Stimulated activated CD4-positive, alpha-beta T cell treated with anti-CD3 and anti-CD28 coated beads, Interleukin-12 subunit alpha, Interleukin-12 subunit beta, amount 100 ng/mL, for 24 hours (primary cell): Measurements from ENCODE around the gene SCMH1.
A peak's percentile ranks its signal among the peaks of the same experiment; 100 is the strongest.

ENCODE experiments used
- DNase-seq, 2 experiments: peaks; one replicate each; pipeline ENCODE4 v3.0.0-alpha.2; 2020; ENCODE audit warnings: low read depth in 2 of 2

SCMH1 gene

DNA sequence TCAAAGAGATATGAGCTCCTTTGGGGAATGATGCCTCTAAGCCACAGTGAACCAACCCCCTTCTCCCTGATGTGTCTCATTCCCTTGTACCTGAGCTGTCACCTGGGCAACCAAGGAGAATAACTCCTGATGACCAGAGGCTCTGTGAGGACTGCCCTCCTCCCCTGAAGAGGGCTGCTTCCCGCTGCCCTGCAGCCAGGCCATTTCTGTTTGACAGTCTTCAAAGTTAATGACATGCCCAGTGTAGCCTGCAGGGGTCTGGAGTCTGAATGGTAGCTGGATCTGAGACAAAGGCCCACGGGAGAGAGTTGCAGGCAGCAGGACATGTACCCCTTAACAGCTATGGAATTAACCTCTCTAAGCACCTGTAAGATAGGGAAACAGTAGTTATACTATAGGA is 217.2 kb downstream of the SCMH1 start:
- DNase-seq = no peak

DNA sequence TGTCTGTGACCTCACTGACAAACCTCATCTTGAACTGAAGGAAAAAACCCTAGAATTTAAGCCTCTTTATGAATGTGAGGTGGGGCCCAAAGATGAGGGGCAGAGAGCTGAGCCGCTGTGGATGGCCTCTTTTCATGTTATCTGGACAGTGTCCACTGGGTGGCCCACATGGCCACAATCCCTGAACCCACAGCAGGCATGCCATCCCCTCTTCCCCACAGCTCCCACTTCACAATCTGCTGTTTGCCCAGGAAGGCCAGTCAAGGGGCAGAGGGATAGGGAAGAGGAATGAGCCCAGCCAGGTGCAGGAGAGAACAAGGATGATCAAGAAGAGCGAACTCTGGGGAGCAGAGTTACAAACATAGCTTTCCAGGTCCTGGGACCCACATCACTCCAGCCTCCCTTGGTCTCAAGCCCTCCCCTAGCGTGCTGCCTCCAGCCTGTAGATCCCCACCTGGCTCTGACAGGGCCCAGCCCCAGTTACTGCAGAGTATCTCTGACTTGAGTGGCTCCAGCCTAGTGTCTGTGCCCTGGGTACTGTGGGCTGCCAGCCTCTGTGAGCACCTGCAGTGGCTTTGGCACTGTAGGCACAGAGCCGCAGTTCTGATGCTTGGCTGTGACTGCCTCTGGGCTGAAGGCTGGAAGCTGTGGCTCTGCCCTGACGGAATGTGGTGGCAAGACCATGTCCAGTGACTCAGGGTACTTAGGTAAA is 218.7 kb downstream of the SCMH1 start:
- DNase-seq = no peak

DNA sequence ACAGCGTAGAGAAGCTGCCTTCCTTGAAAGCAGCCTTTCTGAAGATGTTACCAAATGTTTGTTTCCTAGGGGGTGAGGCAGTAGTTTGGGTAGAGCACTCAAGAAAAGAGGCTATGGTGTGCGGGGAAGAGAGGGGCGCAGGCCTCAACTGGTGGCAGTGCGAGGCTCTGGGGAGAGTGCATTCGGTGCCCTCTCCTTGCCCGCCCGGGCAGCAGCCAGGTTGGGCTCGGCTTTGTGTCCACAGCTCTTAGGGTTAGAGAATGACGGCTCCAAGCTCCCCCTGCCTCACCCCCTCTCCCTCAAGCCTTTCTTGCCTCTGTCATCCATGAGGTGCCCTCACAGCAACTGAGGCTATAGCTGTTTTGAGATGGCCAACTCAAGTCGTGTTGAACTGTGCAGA is 219.7 kb downstream of the SCMH1 start:
- no peak for DNase-seq

DNA sequence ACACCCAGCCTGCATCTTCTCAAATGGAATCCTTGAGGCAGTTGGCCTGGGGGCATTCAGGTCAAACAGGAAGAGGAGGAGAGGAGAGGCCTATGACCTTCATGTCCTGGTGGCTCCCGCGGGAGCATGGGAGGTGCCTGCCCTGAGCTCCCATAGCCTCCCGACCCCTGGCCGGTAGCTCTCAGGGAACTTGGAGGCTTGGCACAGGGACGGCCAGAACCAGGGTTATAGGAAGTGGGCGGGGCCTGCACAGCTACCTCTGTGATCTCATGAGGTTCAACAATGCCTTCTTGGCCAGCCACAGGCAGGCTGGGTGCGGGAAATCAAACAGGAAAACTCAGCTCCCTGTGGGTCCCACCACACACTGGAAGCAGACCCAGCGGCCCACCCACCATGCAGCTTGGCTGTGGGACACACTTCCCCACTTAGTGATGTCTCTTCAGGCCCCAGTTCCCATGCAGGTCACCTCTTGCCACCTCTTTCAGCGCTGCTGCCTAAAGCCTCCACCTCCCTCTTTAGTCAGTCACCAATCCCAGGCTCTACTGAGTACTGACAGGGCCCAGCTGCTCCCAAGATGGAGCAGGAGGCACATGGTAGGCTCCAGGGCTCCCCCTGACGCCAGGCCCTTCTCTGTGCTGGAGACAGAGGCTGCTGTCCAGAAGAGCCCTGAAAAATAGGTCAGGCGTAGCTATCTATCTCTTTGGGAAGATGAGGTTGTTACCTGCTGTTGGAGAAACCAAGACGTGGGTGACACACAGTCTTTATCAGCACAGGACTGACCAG is 220.4 kb downstream of the SCMH1 start, which contains the start of gene SLFNL1:
SLFNL1 (minus strand) TSS at position 200 of the 783 bp plus-strand sequence. CDS start 1,065 bp downstream, outside the sequence.
- DNase-seq = no peak

DNA sequence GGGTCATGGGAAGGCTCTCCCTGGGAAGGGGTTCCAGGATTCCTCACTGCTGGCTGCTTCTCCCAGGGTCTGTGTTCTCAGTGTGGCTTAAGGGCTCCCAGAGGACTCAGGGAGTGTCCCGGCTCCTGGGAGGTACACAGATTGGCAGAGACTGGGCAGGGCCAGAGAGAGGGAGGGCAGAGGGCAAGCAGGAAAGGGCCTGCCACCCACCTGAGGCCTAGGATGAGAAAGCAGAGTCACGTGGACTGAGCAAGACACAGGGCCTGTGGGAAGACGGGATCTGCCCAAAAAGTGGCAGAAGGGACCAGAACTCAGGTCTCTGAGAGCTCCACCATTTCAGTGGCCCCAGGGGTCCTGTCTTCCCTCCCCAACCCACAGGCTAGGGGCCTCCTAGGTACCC is 221.5 kb downstream of the SCMH1 start:
- no peak for DNase-seq

DNA sequence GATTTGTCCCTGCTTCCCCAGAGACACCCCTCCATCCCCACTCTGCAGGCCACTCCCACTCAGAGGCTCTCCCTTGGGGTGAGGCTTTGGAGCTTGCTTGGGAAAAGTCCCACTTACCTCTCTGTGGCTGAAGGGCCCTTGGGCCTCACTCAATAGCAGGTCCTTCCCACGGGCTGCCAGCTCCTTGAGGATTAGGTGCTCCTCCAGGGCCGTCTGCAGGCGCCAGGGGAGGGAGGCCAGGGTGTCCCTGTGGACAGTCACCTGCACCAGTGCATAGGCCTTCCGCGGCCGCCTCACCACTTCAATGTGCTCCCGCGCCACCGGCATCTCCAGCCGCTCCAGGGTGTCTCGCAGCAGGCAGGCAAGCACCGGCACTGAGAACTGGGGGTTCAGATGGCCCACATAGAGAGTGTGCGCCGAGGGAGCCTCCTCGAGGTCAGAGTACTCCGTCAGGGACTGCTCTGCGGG is 222.0 kb downstream of the SCMH1 start:
- no peak for DNase-seq

DNA sequence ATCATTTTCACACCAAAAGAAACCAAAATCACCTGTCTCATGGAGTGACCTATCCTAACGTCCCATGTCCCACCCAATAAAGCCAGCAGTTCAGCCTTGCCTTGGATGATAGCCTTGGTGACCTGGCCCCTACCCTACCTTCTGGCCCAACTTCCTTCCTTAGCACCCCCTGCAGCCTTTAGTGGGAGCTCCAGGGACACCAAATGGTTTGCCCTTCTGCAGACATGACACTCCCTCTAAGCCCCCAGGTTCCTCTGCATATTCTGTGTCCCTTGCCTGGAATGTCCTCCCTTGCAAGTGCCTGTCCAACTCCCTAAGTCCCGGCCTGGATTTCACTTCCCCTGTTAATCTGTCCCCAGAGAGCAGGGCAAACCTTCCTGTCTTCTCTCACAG is 222.8 kb downstream of the SCMH1 start:
- DNase-seq = no peak

DNA sequence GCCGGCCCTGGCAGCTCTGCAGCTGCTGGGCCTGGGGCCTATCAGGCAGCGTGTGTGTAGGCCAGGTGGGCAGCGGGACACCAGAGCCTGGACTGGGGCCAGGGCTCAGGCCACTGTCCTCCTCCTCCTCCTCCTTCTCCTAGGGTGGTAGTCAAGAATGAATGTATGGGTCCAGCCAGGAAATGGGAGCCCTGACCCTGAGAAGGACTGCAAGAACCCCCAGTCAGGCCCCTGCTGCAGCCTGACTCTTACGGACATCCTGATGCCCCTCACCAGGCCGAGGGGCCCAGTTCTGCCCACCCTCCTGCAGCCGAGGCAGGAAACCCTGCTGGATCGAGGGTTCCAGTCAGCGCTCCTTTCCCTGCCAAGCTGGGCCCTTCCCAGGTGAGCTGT is 224.1 kb downstream of the SCMH1 start:
- no peak for DNase-seq

DNA sequence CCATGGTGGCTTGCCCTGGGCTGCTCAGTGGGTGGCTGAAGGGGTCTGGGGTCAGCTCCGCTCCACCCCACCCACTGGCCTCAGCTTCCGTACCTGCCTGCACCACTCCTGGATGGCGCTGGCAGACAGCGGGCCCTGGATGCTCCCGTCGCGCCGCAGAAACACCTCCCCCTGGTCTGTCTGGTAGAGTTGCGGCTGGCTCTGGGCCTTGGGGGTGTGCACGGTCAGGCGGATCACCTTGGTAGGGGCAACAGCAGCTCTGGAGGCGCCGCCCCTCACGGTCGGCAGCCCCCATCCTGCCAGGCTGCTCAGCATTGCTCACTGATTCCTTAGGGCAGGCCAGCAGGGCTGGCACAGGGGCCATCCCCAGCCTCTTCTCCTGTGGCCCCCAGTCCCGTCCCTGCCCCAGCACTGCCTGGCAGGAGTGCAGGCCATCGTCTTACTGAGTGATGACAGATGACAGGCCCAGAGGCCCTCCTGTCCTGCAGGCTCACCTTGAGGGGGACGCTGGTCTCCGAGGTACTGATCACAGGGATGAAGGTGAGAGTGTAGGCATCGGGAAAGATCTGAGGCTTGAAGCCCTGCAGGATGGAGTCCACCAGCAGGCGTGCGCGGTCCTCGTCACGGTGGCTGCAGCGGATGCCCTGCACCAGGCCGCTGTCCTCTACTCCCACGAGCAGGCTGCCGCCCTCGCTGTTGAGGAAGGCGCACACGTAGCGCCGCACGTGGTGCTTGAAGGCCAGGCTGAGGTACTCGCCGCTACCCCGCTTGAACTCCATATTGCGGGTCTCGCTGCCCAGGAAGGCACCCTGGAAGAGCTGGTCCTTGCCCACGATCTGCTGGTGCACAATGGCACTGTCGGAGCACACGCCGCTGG is 224.7 kb downstream of the SCMH1 start:
- DNase-seq = no peak

DNA sequence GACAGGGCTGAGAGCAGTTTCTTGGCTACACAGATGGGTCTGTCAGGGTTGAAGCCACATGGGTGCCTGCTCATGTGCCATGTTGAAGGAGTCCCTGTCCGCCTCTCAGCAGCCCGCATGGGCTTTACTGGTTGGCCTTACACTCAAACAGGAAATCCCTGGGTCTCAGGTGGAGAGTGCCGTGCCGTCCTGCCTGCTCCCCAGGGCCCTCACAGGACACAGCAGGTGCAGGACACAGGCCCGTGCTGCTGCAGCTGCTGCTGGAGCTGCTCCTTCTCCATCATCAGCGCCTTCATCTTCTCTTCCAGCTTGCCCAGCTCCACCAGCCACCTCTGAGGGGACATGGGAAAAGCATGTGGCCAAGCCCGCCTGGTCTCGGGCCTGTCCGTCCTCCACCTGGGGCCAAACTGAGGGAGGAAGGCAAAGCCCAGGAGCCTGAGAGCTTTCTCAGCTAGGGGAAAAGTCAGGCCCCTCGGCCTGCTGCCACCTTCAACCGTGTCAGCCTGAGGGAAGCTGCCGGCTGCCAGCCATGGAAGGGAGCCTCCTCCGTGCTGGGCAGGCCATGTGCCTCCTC is 226.1 kb downstream of the SCMH1 start:
- no peak for DNase-seq

DNA sequence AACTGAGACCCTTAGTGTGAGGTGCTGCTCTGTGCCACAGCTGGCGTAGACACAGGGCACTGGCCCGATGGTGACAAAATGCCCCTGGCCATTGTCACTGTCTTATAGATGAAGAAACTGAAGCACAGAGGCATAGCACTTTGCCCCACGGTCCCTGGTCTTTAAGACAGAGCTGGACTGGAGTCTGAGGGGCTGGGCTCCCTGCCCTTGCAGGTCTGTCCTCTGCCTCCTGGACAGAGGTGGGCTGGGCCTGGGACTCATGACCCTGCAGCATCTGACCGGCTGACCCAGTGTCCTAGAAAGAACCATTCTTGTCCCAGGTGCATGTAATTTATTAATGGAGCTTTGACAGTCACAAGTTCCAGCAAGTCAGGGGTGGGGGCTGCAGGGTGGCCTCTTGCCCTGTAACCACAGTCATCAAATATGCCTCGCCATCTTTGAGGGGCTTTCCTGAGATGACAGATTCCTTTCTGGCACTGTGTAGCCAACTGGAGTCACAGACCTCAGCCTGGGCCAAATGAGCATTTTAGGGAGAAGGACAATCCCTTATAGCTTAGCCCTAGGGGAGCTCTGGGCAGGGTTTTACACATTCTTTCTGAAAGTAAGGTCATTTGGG is 226.7 kb downstream of the SCMH1 start:
- DNase-seq = no peak

DNA sequence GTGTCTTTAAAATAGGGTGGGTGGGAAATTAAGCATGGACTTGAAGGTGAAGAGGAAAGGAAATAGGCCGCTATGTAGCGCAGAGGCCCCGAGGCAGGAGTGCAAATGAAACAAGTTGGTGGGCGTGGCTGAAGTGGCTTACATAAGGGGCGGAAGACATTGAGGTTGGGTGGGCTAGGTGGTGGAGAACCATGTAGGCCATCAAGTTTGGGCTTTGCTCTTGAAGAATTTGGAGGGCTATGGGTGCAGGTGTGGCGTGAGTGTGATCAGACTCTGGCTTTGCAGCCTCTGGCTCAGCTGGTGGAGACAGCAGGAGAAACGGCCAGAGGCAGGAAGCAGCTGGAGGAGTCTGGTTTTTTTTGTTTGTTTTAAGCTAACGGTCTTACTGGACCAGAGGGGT is 227.2 kb downstream of the SCMH1 start:
- no peak for DNase-seq

DNA sequence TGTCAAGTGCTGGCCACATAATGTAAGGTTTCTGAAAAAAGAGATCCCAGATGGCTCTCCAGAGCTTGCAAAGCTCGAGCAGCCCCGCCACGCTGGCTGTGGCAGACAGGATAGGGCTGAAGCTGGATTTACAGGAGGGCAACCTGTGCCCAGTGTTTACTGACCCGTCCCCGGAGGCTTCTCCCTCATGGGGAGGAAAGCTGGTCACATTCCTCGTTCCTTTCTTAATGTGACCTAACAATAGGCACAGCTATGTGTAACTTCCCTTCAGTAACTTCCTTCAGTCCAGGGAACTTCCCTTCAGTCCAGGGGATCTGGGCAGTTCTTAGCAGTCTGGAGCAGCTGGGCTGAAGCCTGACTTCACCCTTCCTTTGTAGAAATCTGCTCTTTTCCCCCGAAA is 228.3 kb downstream of the SCMH1 start:
- DNase-seq = no peak

DNA sequence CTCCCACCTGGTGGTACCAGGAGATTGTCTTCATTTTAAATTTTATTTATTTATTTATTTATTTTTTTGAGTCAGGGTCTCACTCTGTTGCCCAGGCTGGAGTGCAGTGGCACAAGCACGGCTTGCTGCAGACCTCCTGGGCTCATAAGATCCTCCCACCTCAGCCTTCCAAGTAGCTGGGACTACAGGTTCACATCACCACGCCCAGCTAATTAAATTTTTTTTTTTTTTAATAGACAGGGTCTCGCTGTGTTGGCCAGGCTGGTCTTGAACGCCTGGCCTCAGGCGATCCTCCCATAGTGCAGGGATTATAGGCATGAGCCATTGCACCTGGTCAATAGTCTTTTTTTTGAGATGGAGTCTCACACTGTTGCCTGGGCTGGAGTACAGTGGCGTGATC is 229.1 kb downstream of the SCMH1 start:
- DNase-seq = no peak

DNA sequence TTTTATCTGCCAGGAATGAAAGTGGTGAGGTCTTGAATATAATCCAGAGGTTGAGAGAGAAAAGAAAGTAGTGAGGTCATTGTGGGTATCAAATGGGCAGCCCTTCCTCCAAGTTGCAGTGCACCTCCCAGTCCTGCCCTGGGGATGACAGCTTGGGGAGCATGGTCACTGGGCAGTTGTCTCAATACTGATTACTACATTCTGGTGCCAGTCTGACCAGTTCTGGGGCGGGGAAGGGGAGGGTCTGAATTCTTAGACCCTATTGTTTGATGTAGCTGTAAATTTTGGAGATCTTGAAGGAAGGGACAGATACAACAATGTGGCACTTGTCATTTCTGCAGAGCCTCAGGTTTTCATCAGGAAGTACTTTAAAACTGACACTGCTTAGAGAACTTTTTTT is 231.8 kb downstream of the SCMH1 start:
- no peak for DNase-seq

DNA sequence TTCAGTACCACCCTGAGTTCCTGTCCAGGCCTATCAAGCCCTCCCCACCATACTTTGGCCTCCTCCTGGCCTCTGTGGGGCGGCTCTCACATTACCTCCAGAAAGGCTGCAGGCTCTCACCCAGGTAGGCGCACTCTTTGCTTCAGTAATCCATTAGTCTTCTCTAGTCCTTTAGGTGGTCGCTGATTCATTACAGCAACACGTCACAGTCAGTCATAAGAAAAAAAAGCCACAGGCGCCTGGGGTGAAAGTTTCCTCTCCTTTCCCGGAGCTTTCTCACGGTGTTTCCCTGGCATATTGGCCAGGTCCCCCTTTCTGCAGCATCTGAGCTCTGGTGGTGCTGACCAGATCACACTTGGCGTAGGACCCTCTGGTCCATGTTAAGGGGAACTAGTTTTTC is 232.6 kb downstream of the SCMH1 start:
- DNase-seq = no peak

DNA sequence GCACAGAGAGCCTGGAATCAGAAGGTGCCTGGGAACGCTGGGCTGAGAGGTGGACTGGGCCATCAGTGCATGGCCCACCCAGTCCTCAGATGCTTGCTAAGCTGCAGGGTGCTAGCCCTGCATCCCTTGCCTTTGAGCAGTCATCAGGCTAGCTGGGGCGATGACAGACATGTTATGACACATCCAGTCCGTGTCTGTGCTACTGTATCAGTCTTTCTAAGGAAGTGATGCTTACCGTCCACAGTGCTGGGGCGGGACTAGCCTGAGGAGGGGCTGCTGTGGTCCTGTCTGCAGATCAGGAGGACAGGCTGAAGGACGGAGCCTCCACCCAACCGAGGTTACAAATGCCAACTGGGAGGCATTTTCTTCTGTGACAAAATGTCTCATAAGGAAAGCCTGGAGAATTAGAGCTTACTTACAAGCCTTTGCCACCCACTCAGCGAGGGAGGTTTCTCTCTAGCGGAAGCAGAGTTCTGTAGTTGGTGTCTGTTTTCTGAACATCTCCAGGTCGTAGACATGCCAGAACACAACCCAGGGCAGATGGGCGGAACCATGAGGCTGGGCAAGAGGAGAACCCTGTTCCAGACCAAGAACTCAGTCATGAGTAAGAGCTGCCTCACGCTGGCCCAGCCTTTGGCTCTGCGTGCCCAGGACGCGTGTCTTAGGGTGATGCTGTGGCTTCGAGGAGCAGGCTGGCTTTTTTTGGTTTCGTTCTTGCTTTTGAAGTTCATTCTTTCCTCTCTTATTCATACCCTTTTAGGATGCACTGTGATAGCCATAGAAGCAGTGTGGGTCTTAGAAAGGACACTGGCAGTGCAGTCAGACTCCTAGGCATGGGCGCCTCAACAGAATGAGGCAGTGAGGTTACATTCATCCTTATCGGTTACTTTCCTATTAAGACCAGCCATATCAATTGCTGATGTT is 234.9 kb downstream of the SCMH1 start:
- DNase-seq = no peak

DNA sequence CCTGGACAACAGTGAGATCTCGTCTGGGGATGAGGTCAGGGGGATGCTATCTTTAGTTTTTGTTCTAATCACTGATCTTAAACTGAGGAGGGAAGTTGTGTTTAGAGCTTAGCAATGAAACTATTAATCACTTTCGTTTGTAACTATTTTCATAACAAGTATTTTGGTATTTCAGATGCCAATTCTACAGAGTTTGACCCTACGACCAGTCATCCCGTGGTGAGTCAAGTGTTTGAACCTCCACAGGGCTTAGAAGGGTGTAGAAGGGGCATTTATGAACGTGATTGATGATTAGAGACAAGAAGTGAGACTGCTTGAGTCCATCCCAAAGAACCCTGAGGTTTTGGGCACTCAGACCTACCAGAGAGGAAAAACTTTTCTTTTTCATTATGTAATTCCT is 236.2 kb downstream of the SCMH1 start:
- DNase-seq = no peak

DNA sequence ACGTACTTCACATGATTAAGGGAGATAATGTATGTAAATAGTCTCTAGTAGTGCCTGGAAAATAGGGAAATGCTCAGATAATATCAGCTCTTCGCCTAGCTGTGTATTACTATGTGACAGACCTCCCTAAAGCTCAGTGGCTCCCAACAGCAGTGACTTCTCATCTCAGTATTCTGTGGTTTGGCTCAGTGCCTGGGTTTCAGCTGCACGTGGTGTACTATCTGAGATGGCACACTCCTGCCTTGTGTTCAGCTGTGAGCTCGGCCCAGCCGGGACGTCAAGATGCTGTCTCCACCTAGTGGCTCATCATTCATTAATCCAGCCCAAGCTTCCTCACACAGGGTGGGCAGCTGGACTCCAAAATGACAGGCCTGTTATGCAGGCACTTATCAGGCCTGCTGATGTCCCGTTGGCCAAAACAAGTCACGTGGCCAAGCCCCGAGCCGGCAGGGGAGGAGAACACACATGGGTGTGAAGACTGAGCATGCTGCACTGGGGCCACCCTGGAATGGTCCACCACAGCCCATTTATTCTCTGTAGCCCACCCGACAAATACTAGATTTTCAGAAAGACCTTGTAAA is 238.4 kb downstream of the SCMH1 start:
- DNase-seq = peak; percentile 68 to 86

DNA sequence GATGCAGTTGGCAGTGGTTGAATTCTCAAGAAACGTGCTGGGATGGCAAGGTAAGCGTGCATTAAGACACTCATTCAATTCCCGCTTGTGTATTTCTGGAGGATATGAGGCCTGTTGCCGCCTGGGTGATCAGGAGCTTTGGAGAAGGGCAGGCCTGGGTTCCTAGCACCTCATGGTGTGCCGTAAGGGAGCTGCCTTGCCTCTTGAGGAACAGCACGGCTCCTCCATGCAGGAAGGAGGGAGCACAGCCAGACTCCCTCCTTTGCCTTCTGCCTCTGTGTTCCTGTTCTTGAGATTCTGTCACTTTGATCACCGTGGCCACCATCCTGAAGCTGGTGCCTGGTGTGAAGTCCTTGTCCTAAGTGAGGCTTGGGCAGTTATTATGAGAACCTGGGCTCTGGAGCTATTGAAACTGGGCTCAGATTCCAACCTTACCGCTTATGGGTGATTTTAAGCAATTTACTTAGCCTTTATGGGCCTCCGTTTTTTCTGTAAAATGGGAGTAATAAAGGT is 238.9 kb downstream of the SCMH1 start:
- no peak for DNase-seq
